PC-9 (cell line): ENCODE results near the gene CHTF18. TPM values are rescaled to one million over a fixed set of nuclear protein-coding genes. Genes with fewer than 3 reads are reported as not detected.

Experiments used
- BruUV-seq: library from RNA; stranded (reverse); fragments of 400-500 nt; replicated peaks from 2 replicates; lab custom pipeline; 2021; lab: Mats Ljungman, UMichigan
- CTCF ChIA-PET: fragments of 300-600 bp; sonication (Branson Sonifier 250); formaldehyde crosslinking; loops from one replicate; lab custom pipeline; 2022; ENCODE audit warnings: antibody characterized with exemption; lab: Charles Lee
- POLR2A ChIA-PET: fragments of 300-600 bp; sonication (Branson Sonifier 250); formaldehyde crosslinking; loops from one replicate; lab custom pipeline; 2022; ENCODE audit warnings: antibody characterized with exemption; ENCODE audit not compliant: unreplicated experiment; lab: Charles Lee
- DNase-seq, 2 experiments: peaks; one replicate each; pipeline versions ENCODE4 v3.0.0 to v3.0.0-alpha.2; 2015 to 2022; ENCODE audit warnings: mixed read lengths in 1 of 2
- H2AFZ ChIP-seq: fragments of 200-600 bp; sonication (generic); 2 replicates; pipeline ENCODE4 v1.8.1; 2017; ENCODE audit warnings: antibody characterized with exemption
- H3F3A ChIP-seq: fragments of 200-600 bp; sonication (generic); 2 replicates; pipeline ENCODE4 v1.8.1; 2017; ENCODE audit warnings: antibody characterized with exemption, mild to moderate bottlenecking, low read depth; ENCODE audit not compliant: insufficient read depth
- H3K27ac ChIP-seq: fragments of 200-600 bp; sonication (generic); 2 replicates; pipeline ENCODE4 v1.6.1; 2016; ENCODE audit warnings: mixed run types
- H3K27me3 ChIP-seq: fragments of 200-600 bp; sonication (generic); 2 replicates; pipeline ENCODE4 v1.6.1; 2016; ENCODE audit warnings: low read depth, mixed run types; ENCODE audit not compliant: insufficient read depth
- H3K36me3 ChIP-seq: fragments of 200-600 bp; sonication (generic); 2 replicates; pipeline ENCODE4 v1.6.1; 2016; ENCODE audit warnings: low read depth, mixed run types
- H3K4me1 ChIP-seq: fragments of 200-600 bp; sonication (generic); replicated peaks from 2 replicates; pipeline ENCODE4 v1.6.1; 2016; ENCODE audit warnings: mixed run types; ENCODE audit not compliant: insufficient read depth
- H3K4me2 ChIP-seq: fragments of 200-600 bp; sonication (generic); 2 replicates; pipeline ENCODE4 v1.6.1; 2017; ENCODE audit warnings: mixed run types
- H3K4me3 ChIP-seq: fragments of 200-600 bp; sonication (generic); 2 replicates; pipeline ENCODE4 v1.6.1; 2016; ENCODE audit warnings: mixed run types
- H3K79me2 ChIP-seq: fragments of 200-600 bp; sonication (generic); 2 replicates; pipeline ENCODE4 v1.6.1; 2017; ENCODE audit warnings: low read depth, mixed run types
- H3K9me2 ChIP-seq: fragments of 200-600 bp; sonication (generic); 2 replicates; pipeline ENCODE4 v1.8.1; 2017; ENCODE audit warnings: mild to moderate bottlenecking; ENCODE audit not compliant: insufficient read depth
- H3K9me3 ChIP-seq: fragments of 200-600 bp; sonication (generic); 2 replicates; pipeline ENCODE4 v1.8.1; 2016; ENCODE audit warnings: low read depth; ENCODE audit not compliant: insufficient read depth
- H4K20me1 ChIP-seq: fragments of 200-600 bp; sonication (generic); 2 replicates; pipeline ENCODE4 v1.8.1; 2017; ENCODE audit not compliant: insufficient read depth
- EZH2 ChIP-seq: fragments of 200-600 bp; sonication (generic); IDR thresholded peaks from 2 replicates; pipeline ENCODE4 v1.8.0; 2017; ENCODE audit warnings: antibody characterized with exemption, low read depth
- intact Hi-C: fragments of 100-400 bp; cut with micrococcal nuclease; formaldehyde crosslinking; loops from one replicate; pipeline ENCODE4 v1.10.0; 2022; ENCODE audit not compliant: unreplicated experiment
- total RNA-seq: library from RNA; stranded (reverse); gene quantifications from 2 replicates; pipeline ENCODE4 v1.2.3, GENCODE V29; 2021
- TF ChIP-seq, protein P1 (sequence below): fragments of 200-600 bp; sonication (generic); conservative IDR thresholded peaks from 2 replicates; pipeline ENCODE4 v1.6.1; 2017; ENCODE audit warnings: mixed run types, antibody characterized with exemption, mild to moderate bottlenecking, moderate library complexity

CHTF18 gene
- total RNA-seq, 1 experiment from 2014 or later, result 67.7 TPM

DNA sequence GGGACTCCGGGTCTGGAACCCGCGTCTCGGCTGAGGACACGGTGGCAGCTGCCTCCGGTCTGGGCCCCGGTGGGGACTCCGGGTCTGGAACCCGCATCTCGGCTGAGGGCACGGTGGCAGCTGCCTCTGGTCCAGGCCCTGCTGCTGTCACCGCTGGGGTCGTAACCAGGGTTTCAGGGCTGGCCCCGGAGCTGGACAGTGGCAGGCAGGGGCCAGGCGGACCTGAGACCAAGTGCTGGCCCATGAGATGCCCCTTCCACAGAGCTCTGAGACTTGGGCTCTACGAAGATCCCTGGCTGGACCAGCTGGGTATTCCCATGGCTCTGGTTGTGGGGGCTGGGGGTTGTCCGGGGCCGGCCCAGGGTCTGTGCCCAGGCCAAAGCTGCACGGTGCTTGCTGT, 4.0 kb upstream of the CHTF18 start:
- Histone ChIP-seq H3K27me3 (peaks cover 31% of the 10 kb centered on the region), H3K9me3 (no peaks in the 10 kb centered on the region), H3K79me2 (peaks cover 25% of the 10 kb centered on the region), H3K4me2 (no peak overlapping the region), H3F3A (peaks cover 10% of the 10 kb centered on the region; the same call in 1 of the 2 replicates), H3K9me2 (no peaks in the 10 kb centered on the region), H4K20me1 (peaks cover 13% of the 10 kb centered on the region; the same call in 1 of the 2 replicates), H3K27ac (no peak overlapping the region), H3K4me1 (peaks cover 14% of the 10 kb centered on the region), H2AFZ (no peak overlapping the region), H3K36me3 (no peaks in the 10 kb centered on the region; the same call in 1 of the 2 replicates), H3K4me3 (no peak overlapping the region)
- ChIA-PET CTCF (interaction anchor here (0.6 to 1.1 kb wide), 3 partner anchors 23 to 72 kb away, joined by 3 to 17 read pairs (median 9); no protein-coding TSS in a partner anchor), POLR2A (interaction anchor here (1.6 kb wide), 1 partner anchor 56 kb away, joined by 13 read pairs; no protein-coding TSS in a partner anchor)
- intact Hi-C loops, result loop anchor here (2.0 kb wide), 1 partner anchor 64 kb away; the partner anchor contains the start of gene ANTKMT
- BruUV-seq, result no TSS peak
- TF ChIP-seq EZH2, result no peak
- TF ChIP-seq, protein P1, sequence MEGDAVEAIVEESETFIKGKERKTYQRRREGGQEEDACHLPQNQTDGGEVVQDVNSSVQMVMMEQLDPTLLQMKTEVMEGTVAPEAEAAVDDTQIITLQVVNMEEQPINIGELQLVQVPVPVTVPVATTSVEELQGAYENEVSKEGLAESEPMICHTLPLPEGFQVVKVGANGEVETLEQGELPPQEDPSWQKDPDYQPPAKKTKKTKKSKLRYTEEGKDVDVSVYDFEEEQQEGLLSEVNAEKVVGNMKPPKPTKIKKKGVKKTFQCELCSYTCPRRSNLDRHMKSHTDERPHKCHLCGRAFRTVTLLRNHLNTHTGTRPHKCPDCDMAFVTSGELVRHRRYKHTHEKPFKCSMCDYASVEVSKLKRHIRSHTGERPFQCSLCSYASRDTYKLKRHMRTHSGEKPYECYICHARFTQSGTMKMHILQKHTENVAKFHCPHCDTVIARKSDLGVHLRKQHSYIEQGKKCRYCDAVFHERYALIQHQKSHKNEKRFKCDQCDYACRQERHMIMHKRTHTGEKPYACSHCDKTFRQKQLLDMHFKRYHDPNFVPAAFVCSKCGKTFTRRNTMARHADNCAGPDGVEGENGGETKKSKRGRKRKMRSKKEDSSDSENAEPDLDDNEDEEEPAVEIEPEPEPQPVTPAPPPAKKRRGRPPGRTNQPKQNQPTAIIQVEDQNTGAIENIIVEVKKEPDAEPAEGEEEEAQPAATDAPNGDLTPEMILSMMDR, result no peak
- no peak for DNase-seq

DNA sequence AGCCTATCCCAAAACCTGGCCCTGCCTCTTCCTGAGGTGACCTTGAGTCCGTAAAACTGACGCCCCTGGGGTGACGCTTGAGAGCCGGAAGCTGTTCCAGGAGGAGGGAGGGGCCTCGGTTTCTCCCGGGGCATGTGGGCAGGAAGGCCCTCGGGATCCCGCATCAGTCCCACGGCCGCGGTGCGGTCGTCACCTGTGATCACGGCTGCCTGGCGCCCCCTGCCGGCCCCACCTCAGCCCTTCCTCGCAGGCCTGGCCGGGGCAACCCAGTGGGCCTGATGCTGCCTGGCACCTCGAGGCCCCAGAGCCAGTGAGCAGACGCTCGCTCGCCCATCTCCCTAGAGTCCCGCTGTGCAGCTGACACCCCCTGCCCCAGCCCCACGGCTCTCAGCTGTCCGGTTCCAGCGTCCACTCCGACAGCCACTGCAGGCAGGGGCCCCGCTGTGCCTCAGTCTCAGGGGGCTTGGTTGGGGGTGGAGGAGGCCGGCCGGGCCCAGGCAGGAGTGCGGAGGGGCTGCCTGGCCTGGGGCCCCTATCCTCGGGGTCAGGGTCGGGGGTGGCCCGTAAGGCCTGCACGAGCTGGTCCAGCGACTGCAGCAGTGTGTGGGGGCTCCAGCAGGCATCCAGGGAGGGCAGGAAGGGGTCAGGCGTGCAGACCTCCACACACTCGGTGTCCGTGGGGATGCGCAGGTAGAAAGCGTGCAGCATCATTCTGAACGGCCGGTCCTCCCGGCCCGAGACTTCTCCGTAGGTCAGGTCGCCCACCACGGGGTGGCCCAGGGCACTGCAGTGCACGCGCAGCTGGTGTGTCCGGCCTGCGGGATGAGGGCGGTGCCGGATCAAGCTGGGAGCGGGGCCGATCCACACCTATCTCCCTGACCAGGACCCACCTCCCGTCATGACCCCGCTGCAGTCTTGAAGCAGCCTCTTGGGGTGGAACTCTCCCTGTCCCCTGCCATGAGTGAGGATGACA, 2.6 kb upstream of the CHTF18 start:
- no peak for TF ChIP-seq EZH2
- TF ChIP-seq, protein P1, result peak; percentile 81
- CTCF ChIA-PET, result interaction anchor here (0.5 to 1.0 kb wide), 2 partner anchors 40 to 87 kb away, joined by 3 to 4 read pairs; no protein-coding TSS in a partner anchor
- 0 out of 2 replicates have a peak overlapping the region, but pooled peaks have one; percentile 92 for H3K4me2 ChIP-seq
- H3K27ac ChIP-seq, result no peak overlapping the region
- intact Hi-C loops, result loop anchor here (1.0 to 2.0 kb wide), 2 partner anchors 65 to 74 kb away; partner anchors contain the start of gene ANTKMT
- peaks cover 16% of the 10 kb centered on the region for H3K4me1 ChIP-seq
- H3K27me3 ChIP-seq, result peaks cover 22% of the 10 kb centered on the region; the same call in 1 of the 2 replicates
- H3K9me2 ChIP-seq, result no peaks in the 10 kb centered on the region
- H3K79me2 ChIP-seq, result peaks cover 28% of the 10 kb centered on the region
- no TSS peak for BruUV-seq
- H2AFZ ChIP-seq, result no peak overlapping the region
- peaks cover 13% of the 10 kb centered on the region; the same call in 1 of the 2 replicates for H4K20me1 ChIP-seq
- no peak overlapping the region for H3K4me3 ChIP-seq
- peaks cover 10% of the 10 kb centered on the region; the same call in 1 of the 2 replicates for H3F3A ChIP-seq
- POLR2A ChIA-PET, result interaction anchor here (0.5 to 1.6 kb wide), 5 partner anchors 19 to 1194 kb away, joined by 3 to 25 read pairs (median 13); partner anchors contain the start of gene CIAO3
- no peaks in the 10 kb centered on the region; the same call in 1 of the 2 replicates for H3K36me3 ChIP-seq
- H3K9me3 ChIP-seq, result no peaks in the 10 kb centered on the region
- peak in 1 of 2 experiments; percentile 79 for DNase-seq
